Calu3 (cell line): ENCODE results near the gene PLA2G2E. TPM values are rescaled to one million over a fixed set of nuclear protein-coding genes. Genes with fewer than 3 reads are reported as not detected.
"Not testable (repeated sequence)": the region's sequence is repeated elsewhere in the genome, so short reads cannot be mapped to it uniquely, and the experiment has no call there.

Experiments used
- BruUV-seq: library from RNA; stranded (reverse); fragments of 400-500 nt; replicated peaks from 2 replicates; lab custom pipeline; 2021; lab: Mats Ljungman, UMichigan
- CTCF ChIA-PET: fragments of 300-600 bp; sonication (Branson Sonifier 250); formaldehyde crosslinking; loops from one replicate; lab custom pipeline; 2022; ENCODE audit warnings: antibody characterized with exemption; lab: Charles Lee
- DNase-seq: peaks from one replicate; pipeline ENCODE4 v3.0.0; 2022
- H3K27ac Mint-ChIP-seq: one replicate; pipeline ENCODE4 v1.8.0; 2022; ENCODE audit warnings: mixed read lengths; ENCODE audit not compliant: unreplicated experiment
- H3K27me3 Mint-ChIP-seq: one replicate; pipeline ENCODE4 v1.8.0; 2022; ENCODE audit warnings: mixed read lengths; ENCODE audit not compliant: unreplicated experiment
- H3K36me3 Mint-ChIP-seq: one replicate; pipeline ENCODE4 v1.8.0; 2022; ENCODE audit warnings: mild to moderate bottlenecking, moderate library complexity, mixed read lengths; ENCODE audit not compliant: insufficient read depth, unreplicated experiment
- H3K4me1 Mint-ChIP-seq: one replicate; pipeline ENCODE4 v1.8.0; 2022; ENCODE audit warnings: mild to moderate bottlenecking, low read depth, mixed read lengths; ENCODE audit not compliant: unreplicated experiment
- H3K4me3 Mint-ChIP-seq: one replicate; pipeline ENCODE4 v1.8.0; 2022; ENCODE audit warnings: mild to moderate bottlenecking, low read depth, moderate library complexity, mixed read lengths; ENCODE audit not compliant: unreplicated experiment
- H3K9me3 Mint-ChIP-seq: one replicate; pipeline ENCODE4 v1.8.0; 2022; ENCODE audit warnings: low read depth, mixed read lengths; ENCODE audit not compliant: unreplicated experiment
- CTCF ChIP-seq: fragments of 200-600 bp; IDR thresholded peaks from one replicate; pipeline ENCODE4 v1.8.0; 2022; ENCODE audit warnings: antibody characterized with exemption; ENCODE audit not compliant: unreplicated experiment
- intact Hi-C: fragments of 100-400 bp; cut with micrococcal nuclease; formaldehyde crosslinking; loops from one replicate; pipeline ENCODE4 v1.10.0; 2022; ENCODE audit not compliant: unreplicated experiment
- total RNA-seq: library from RNA; stranded (reverse); gene quantifications from 2 replicates; pipeline ENCODE4 v1.2.3, GENCODE V29; 2022

PLA2G2E gene
- total RNA-seq, 1 experiment from 2014 or later: not detected

GRCh38 chr1:19934336-19934735, 10.9 kb upstream of the PLA2G2E start:
- H3K36me3 Mint-ChIP-seq: no peaks in the 10 kb centered on the region
- CTCF ChIA-PET: no interaction called here
- H3K27ac Mint-ChIP-seq: no peak overlapping the region
- intact Hi-C loops: no loop called here
- H3K27me3 Mint-ChIP-seq: no peaks in the 10 kb centered on the region
- TF ChIP-seq CTCF: no peak
- no peak overlapping the region for H3K4me3 Mint-ChIP-seq
- H3K4me1 Mint-ChIP-seq: no peaks in the 10 kb centered on the region
- no TSS peak for BruUV-seq
- DNase-seq: no peak
- H3K9me3 Mint-ChIP-seq: peaks cover 8% of the 10 kb centered on the region

DNA sequence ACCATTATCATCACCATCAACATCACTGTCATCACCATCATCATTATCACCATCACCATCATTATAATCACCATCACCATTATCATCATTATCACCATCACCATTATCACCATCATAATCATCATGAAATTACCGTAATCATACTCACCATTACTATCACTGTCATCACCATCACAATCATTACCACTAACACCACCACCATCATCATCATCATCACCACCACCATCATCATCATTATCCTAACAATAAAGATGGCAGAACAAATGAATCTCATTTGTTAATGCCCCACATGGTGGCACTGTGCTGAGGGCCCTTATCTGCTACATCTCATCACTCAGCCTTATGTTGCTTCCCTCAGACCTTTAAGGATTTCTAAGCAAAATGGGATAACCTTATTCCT, 9.4 kb upstream of the PLA2G2E start:
- CTCF ChIA-PET: no interaction called here
- H3K4me3 Mint-ChIP-seq: no peak overlapping the region
- no peak overlapping the region for H3K27ac Mint-ChIP-seq
- H3K27me3 Mint-ChIP-seq: no peaks in the 10 kb centered on the region
- BruUV-seq: no TSS peak
- H3K9me3 Mint-ChIP-seq: peaks cover 8% of the 10 kb centered on the region
- DNase-seq: no peak
- H3K36me3 Mint-ChIP-seq: no peaks in the 10 kb centered on the region
- no peaks in the 10 kb centered on the region for H3K4me1 Mint-ChIP-seq
- no peak for TF ChIP-seq CTCF
- intact Hi-C loops: no loop called here

DNA sequence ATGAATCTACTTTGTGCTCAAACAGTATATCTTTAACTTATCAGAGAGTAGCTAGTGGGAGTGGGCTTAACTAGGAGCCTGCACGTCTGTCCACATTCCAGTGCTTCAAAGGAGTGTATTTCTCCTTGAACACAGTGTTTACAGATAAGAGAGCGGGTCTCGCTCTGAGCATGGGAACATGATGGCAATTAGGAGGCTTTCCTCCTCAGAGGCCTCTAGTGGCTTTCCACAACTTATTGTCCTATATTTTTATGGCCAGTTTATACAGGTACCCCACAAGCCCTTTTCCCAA, 3.7 kb upstream of the PLA2G2E start:
- Mint-ChIP-seq H3K4me3 (peak overlapping the region; percentile 13), H3K27ac (peak overlapping the region; percentile 92), H3K4me1 (peaks cover 43% of the 10 kb centered on the region)
- BruUV-seq, H3K36me3 Mint-ChIP-seq, H3K9me3 Mint-ChIP-seq, DNase-seq, CTCF ChIA-PET, intact Hi-C loops, H3K27me3 Mint-ChIP-seq: not testable (repeated sequence)

DNA sequence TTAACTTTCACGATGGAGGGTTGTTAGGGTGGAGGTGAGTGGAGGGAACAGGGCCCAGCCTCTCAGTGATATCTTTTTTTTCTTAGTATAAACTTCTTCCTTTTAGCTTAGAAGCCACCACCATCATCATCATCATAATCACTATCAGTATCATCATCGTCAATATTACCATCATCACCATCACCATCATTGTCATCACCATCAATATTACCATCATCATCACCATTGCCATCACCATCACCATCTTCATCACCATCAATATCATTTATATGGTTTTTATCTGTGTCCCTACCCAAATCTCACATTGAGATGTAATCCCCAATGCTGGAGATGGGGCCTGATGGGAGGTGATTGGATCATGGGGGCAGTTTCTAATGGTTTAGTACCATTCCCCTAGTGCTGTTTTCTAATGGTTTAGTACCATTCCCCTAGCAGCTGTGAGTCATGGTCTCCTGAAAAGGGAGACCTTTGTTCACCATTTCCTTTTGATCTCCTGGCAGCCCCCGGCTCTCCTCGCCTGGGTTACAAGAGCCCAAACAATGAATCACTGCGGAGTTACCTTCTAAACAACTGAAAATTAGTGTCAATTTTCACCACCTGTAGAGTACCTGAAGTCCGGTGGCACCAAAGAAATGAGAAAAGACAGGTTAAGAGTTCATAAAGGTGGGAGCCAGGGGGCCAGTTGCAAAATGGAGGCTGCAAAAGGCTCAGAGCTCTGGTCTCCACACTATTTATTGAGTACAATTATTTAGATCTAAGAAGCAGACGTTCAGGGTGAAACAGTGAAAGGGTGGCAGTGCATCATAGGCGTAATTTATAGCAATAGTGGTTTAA, 3.1 kb upstream of the PLA2G2E start:
- no peaks in the 10 kb centered on the region for H3K27me3 Mint-ChIP-seq
- DNase-seq: peak; percentile 64
- H3K27ac Mint-ChIP-seq: peak overlapping the region; percentile 92
- H3K36me3 Mint-ChIP-seq: peaks cover 5% of the 10 kb centered on the region
- intact Hi-C loops: no loop called here
- CTCF ChIA-PET: interaction anchor here (1.3 kb wide), 1 partner anchor 568 kb away, joined by 3 read pairs; no protein-coding TSS in a partner anchor
- BruUV-seq: no TSS peak
- peaks cover 43% of the 10 kb centered on the region for H3K4me1 Mint-ChIP-seq
- no peak for TF ChIP-seq CTCF
- peak overlapping the region; percentile 13 for H3K4me3 Mint-ChIP-seq
- no peaks in the 10 kb centered on the region for H3K9me3 Mint-ChIP-seq
